HG03280 (cell line): ENCODE data around the gene LRRC18.

Source experiments
- ATAC-seq: cut with Tn5 transposase; IDR thresholded peaks from one replicate; pipeline ENCODE4 v1.9.1; 2021; ENCODE audit warnings: mild to moderate bottlenecking, moderate library complexity; ENCODE audit not compliant: unreplicated experiment

Gene LRRC18

GRCh38 chr10:48946891-48947500 lies 7.4 kb upstream of the LRRC18 start:
- ATAC-seq: no peak

DNA sequence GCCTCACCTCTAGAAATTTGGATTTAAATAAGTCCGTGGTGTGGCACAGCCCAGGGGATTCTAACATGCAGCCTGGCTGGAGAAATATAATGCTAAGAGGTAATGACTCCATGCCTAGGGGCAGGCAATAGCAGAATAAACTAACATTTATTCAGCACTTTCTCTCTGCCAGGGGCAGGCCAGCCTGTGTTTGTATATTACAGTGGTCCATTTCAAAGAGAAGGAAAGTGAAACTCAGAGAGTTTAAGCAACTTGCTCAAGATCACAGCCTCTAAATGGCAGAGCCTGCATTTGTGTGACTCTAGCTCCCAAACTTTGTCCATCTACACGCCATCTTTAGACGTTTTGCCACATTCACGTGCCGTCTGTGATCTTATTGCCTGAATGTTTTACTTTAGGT lies 6.7 kb upstream of the LRRC18 start:
- ATAC-seq: no peak

DNA sequence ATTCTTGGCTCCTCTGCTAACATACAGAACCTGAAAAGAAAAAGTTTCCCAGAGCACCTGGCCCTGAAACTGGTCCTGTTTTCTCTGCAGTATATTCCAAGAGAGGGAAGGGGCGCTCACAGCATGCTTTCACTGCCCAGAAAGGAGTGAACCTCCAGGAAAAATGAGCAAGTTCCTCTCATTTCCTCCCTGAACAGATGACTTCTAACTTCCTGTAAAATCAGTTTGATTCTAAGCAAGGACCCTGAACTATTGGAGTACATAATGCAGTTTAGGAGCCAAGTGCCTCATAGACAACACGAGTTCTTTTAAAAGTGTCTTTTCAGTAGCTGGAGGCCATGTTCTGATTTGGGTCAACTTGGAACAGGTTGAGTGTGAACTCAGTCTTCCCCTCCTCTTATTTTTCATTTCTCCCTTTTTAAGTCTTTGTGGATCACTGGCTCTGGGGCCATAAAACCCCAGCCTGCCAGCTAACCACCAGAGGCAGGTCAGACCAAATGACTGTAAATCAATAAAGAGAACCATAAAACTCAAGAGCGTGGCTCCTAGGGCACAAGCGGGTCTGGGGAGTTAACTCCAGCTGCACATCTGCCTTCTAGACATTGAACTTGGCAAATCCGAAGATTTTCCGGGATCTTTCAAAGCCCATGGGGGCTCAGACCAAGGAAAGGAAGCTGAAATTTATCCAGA lies 5.9 kb upstream of the LRRC18 start:
- no peak for ATAC-seq

DNA sequence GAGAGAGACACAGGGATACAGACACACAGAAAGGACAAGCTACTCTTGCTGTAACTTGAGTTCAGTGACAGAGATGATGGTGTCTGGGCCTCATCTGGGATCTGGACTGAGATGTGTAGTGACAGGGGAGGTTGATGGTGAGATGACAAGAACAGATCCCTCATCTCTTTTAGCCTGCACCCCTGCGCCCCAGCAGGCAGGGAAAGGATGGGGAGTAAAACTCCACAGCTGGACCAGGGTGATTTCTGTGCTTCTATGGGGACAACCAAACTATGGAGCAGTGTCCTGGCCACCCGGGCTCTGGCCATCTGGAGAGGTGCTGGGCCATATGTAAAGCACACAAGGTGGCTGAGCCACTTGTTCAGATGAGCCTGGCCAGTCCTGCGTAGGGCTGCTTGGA lies 4.5 kb upstream of the LRRC18 start:
- no peak for ATAC-seq

GRCh38 chr10:48943096-48943495 lies 3.5 kb upstream of the LRRC18 start:
- ATAC-seq: no peak

DNA sequence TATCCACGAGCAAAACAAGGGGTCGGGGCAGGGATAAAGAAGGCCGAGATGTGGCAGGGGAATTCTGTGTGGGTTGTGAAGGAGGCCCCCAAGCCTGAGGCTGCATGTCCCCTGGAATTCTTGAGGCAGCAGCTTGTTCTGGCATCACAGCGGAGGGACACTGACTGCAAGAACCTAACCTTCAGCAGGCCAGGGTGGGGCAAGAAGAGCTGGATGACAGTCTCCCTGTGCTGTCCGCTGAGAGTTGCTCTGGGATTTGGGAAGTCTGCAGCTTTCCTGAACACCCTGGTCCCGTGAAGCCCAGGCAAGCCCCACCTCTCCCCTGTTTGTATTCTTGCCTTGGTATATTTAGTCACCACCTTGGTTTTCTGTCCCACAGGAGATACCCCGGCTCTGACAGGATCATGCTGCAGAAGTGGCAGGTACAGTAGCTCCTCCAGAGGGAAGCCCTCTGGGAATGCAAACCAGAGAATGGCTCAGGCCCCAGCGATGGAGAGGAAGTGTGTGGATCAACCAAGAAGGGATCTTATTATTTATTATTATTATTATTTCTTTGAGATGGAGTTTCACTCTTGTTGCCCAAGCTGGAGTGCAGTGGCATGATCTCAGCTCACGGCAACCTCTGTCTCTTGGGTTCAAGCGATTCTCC lies 1.9 kb upstream of the LRRC18 start:
- ATAC-seq: no peak

DNA sequence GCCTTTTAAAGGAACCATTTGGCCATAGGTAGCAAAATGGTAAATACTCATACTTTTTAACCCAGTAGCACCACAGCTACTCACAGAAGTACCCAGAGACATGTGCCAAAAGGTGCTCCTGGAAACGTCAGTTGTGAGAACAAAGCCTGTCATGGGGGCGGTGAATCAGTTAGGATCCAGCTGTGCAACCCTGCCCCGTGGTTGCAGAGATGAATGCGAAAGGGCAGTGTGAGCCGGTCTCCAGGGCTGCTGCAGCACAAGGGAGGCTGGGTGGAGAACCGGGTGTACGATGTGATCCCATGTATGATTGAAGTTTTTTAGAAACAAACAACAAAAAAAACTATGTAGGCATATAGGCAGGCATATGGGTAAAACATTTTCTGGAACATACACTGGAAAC lies 1.3 kb upstream of the LRRC18 start:
- ATAC-seq: no peak

GRCh38 chr10:48940372-48940771 lies 732 bp upstream of the LRRC18 start:
- no peak for ATAC-seq

GRCh38 chr10:48938990-48939536 lies 577 bp downstream of the LRRC18 start:
- ATAC-seq: no peak

- no peak for ATAC-seq
These were observed 1.4 kb downstream of the LRRC18 start for GRCh38 chr10:48938281-48938680.

GRCh38 chr10:48937796-48938195 lies 1.8 kb downstream of the LRRC18 start:
- ATAC-seq: no peak

DNA sequence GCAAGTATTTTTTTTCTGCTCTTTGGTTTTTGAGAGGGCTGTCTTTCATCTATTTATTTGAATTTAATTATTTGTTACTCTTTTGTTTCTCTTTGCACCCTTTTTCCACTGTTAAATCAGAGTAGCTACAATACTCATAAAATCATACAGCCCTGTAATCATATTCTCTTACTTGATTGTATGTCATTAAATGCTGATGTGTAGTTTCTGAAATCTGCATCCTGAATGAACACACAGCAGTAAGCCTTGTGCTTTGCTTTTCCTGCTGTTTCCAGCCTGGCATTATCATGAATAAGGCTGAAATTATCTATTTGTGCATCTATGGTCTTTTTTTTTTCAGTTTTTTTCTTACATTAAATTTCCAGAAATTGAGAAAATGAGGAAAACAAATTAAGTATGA lies 4.1 kb downstream of the LRRC18 start:
- ATAC-seq: no peak

DNA sequence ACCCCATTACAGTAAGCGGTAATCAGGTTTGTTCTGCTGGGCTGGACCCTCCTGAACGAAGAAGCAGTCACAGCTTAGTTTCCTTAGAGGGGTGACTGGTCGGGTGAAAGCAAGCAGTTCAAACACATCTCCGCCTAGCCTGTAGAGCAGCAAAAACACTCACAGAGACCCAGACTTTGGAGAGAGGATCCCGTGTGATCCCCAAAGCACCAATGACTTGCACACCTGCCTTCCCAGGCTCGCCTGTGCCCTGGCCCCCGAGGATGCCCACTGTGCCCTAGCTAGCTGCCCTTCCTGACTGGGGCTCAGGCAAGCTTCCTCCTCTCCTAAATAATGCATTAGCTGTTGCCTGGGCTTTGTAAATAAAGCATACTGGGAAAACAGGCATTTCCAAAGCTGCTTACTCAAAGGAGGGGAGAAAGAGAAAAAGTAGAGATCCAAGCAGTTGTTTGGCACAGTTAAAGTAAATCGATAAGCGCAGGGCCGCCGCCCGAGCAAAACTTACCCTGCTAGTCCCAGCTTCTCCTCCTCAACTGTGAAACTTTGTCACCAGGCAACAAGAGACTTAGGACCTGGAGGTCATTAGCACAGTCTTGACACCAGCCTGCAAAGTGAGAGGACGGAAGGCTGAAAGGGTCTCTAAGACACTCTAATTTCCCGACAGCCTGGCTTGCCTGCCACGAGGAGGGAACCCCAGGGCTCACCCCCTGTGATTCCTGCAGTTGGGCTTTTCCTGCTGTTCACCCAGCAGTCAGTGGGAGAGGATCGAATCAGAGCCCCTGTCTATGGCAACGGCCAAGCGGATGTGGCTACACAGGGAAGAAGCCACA lies 4.8 kb downstream of the LRRC18 start:
- no peak for ATAC-seq

- no peak for ATAC-seq
These were observed 6.6 kb downstream of the LRRC18 start for GRCh38 chr10:48932831-48933664.

- ATAC-seq: no peak
These were observed 8.5 kb downstream of the LRRC18 start for GRCh38 chr10:48931188-48931587.

GRCh38 chr10:48929413-48929990 lies 10.1 kb downstream of the LRRC18 start:
- no peak for ATAC-seq

GRCh38 chr10:48926764-48927540 lies 12.7 kb downstream of the LRRC18 start:
- ATAC-seq: no peak

- no peak for ATAC-seq
These were observed 13.4 kb downstream of the LRRC18 start for GRCh38 chr10:48926255-48926654.

DNA sequence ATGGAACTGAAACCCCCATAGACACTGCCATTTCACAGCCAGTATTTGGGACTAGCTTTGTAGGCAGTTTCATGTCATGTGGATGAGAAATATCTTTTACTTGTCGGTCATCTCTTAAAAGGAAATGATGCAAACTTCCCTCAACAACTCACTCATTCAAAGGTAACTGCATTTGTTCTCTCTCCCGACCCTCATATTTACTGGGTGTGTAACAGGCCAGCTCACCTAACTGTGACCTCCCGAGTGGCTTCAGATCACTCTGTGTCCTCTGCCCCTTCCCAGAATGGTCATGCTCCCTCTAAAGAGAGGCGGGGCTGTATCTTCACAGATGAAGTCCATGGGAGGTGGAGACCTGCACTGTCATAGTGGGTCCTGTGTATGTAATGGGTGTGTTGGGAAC lies 14.7 kb downstream of the LRRC18 start:
- no peak for ATAC-seq
